ENCODE data around the gene ATP5F1C. TPM values are rescaled to one million over a fixed set of nuclear protein-coding genes. Genes with fewer than 3 reads are reported as not detected.
"Not testable (repeated sequence)": the region's sequence is repeated elsewhere in the genome, so short reads cannot be mapped to it uniquely, and the experiment has no call there.

ATP5F1C gene
- total RNA-seq, 1 experiment from 2014 or later, result 167 TPM

DNA sequence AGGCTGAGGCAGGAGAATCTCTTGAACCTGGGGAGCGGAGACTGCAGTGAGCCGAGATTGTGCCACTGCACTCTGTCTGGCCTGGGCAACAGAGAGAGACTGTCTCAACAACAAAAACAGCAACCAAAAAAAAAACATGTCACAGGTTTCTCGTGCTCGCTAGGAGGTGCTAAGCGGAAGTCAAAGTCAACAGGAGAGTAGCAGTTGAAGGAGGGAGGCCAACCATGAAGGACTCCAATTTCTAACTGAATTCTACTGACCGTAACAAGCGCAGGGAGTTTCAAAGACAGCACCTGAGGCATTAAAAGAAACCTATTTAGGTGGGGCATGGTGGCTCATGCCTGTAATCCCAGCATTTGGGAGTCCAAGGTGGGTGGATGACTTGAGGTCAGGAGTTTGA is 19.6 kb upstream of the ATP5F1C start:
- H3K4me2 ChIP-seq (ENCODE audit: low read length), result no peak overlapping the region
- no peak overlapping the region for H3K27ac ChIP-seq (ENCODE audit: low read length)
- BruUV-seq (replicated peaks), result no TSS peak
- H3K4me1 ChIP-seq (ENCODE audit: insufficient read depth, low read length), result no peaks in the 10 kb centered on the region
- DNase-seq, result no peak
- H3K4me3 ChIP-seq (ENCODE audit: low read length), result no peak overlapping the region
- no peaks in the 10 kb centered on the region for H3K79me2 ChIP-seq (ENCODE audit: low read length)
- TF ChIP-seq EZH2phosphoT487 (IDR thresholded peaks at IDR 0.05; ENCODE audit: borderline replicate concordance, low read length), result no peak
- TF ChIP-seq CTCF (conservative IDR thresholded peaks at IDR 0.05; ENCODE audit: low read depth, low read length), result no peak
- TF ChIP-seq EZH2 (IDR thresholded peaks at IDR 0.05; ENCODE audit: low read length, unreplicated experiment), result no peak
- no peaks in the 10 kb centered on the region for H3F3A ChIP-seq (ENCODE audit: low read length, unreplicated experiment)
- ChIA-PET CTCF (no interaction called here), POLR2A (ENCODE audit: unreplicated experiment) (no interaction called here)
- ATAC-seq, result no peak
- no peaks in the 10 kb centered on the region for H3K27me3 ChIP-seq (ENCODE audit: low read length)
- H2AFZ ChIP-seq (ENCODE audit: low read length), result no peak overlapping the region
- no peaks in the 10 kb centered on the region for H3K36me3 ChIP-seq (ENCODE audit: low read depth, low read length)
- intact Hi-C loops (cut with micrococcal nuclease), result no loop called here
- H4K20me1 ChIP-seq (ENCODE audit: low read length), result no peaks in the 10 kb centered on the region
- no peaks in the 10 kb centered on the region for H3K9me2 ChIP-seq (replicated peaks; ENCODE audit: low read length)
- no peak overlapping the region for H3K9ac ChIP-seq (ENCODE audit: low read length)
- no peaks in the 10 kb centered on the region for H3K9me3 ChIP-seq (ENCODE audit: low read length)

GRCh38 chr10:7773845-7774801 is 13.9 kb upstream of the ATP5F1C start:
- TF ChIP-seq EZH2 (IDR thresholded peaks at IDR 0.05; ENCODE audit: low read length, unreplicated experiment) (no peak), EZH2phosphoT487 (IDR thresholded peaks at IDR 0.05; ENCODE audit: borderline replicate concordance, low read length) (no peak), CTCF (conservative IDR thresholded peaks at IDR 0.05; ENCODE audit: low read depth, low read length) (no peak)
- Histone ChIP-seq H3K9ac (ENCODE audit: low read length) (no peak overlapping the region), H3K27ac (ENCODE audit: low read length) (no peak overlapping the region), H4K20me1 (ENCODE audit: low read length) (no peaks in the 10 kb centered on the region), H3F3A (ENCODE audit: low read length, unreplicated experiment) (no peaks in the 10 kb centered on the region), H3K36me3 (ENCODE audit: low read depth, low read length) (no peaks in the 10 kb centered on the region), H3K9me3 (ENCODE audit: low read length) (no peaks in the 10 kb centered on the region), H3K27me3 (ENCODE audit: low read length) (no peaks in the 10 kb centered on the region), H3K4me2 (ENCODE audit: low read length) (no peak overlapping the region), H3K9me2 (replicated peaks; ENCODE audit: low read length) (no peaks in the 10 kb centered on the region), H2AFZ (ENCODE audit: low read length) (no peak overlapping the region), H3K79me2 (ENCODE audit: low read length) (no peaks in the 10 kb centered on the region), H3K4me3 (ENCODE audit: low read length) (no peak overlapping the region), H3K4me1 (ENCODE audit: insufficient read depth, low read length) (no peaks in the 10 kb centered on the region)
- ATAC-seq, result peak; percentile 46
- intact Hi-C loops (cut with micrococcal nuclease), result no loop called here
- CTCF ChIA-PET, result no interaction called here
- TSS peak; percentile 10 for BruUV-seq (replicated peaks)
- DNase-seq, result peak; percentile 52
- POLR2A ChIA-PET (ENCODE audit: unreplicated experiment), result no interaction called here

DNA sequence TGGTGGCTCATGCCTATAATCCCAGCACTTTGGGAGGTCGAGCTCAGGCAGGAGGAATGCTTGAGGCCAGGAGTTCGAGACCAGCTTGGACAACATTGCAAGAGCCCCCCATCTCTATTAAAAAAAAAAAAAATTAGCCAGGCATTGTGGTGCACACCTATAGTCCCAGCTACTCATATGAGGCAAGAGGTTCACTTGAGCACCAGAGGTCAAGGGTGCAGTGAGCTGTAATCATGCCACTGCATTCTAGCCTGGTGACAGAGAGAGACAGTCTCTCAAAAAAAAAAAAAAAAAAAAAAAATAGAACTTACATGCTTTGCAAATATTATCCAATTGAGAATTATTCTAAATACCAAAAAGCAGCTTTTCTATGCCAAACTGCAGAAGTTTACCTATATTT is 11.2 kb upstream of the ATP5F1C start:
- Histone ChIP-seq H2AFZ (ENCODE audit: low read length) (no peak overlapping the region), H3K9me2 (replicated peaks; ENCODE audit: low read length) (no peaks in the 10 kb centered on the region), H3K27ac (ENCODE audit: low read length) (no peak overlapping the region), H3K4me1 (ENCODE audit: insufficient read depth, low read length) (no peaks in the 10 kb centered on the region), H4K20me1 (ENCODE audit: low read length) (no peaks in the 10 kb centered on the region), H3K9ac (ENCODE audit: low read length) (no peak overlapping the region), H3K36me3 (ENCODE audit: low read depth, low read length) (no peaks in the 10 kb centered on the region), H3K9me3 (ENCODE audit: low read length) (no peaks in the 10 kb centered on the region), H3K27me3 (ENCODE audit: low read length) (no peaks in the 10 kb centered on the region), H3F3A (ENCODE audit: low read length, unreplicated experiment) (no peaks in the 10 kb centered on the region), H3K79me2 (ENCODE audit: low read length) (no peaks in the 10 kb centered on the region), H3K4me2 (ENCODE audit: low read length) (no peak overlapping the region), H3K4me3 (ENCODE audit: low read length) (no peak overlapping the region)
- TF ChIP-seq CTCF (conservative IDR thresholded peaks at IDR 0.05; ENCODE audit: low read depth, low read length) (no peak), EZH2phosphoT487 (IDR thresholded peaks at IDR 0.05; ENCODE audit: borderline replicate concordance, low read length) (no peak), EZH2 (IDR thresholded peaks at IDR 0.05; ENCODE audit: low read length, unreplicated experiment) (no peak)
- ATAC-seq, result no peak
- ChIA-PET POLR2A (ENCODE audit: unreplicated experiment) (no interaction called here), CTCF (no interaction called here)
- intact Hi-C loops (cut with micrococcal nuclease), result no loop called here
- no TSS peak for BruUV-seq (replicated peaks)
- no peak for DNase-seq

- H3K4me3 ChIP-seq (ENCODE audit: low read length); H3K9ac ChIP-seq (ENCODE audit: low read length); H3K36me3 ChIP-seq (ENCODE audit: low read depth, low read length); DNase-seq; H3K4me1 ChIP-seq (ENCODE audit: insufficient read depth, low read length); H3K9me3 ChIP-seq (ENCODE audit: low read length); CTCF ChIA-PET; ATAC-seq; H3F3A ChIP-seq (ENCODE audit: low read length, unreplicated experiment); H3K4me2 ChIP-seq (ENCODE audit: low read length); intact Hi-C loops (cut with micrococcal nuclease); H3K9me2 ChIP-seq (replicated peaks; ENCODE audit: low read length); BruUV-seq (replicated peaks); H4K20me1 ChIP-seq (ENCODE audit: low read length); H2AFZ ChIP-seq (ENCODE audit: low read length); POLR2A ChIA-PET (ENCODE audit: unreplicated experiment); H3K27ac ChIP-seq (ENCODE audit: low read length); H3K27me3 ChIP-seq (ENCODE audit: low read length): not testable (repeated sequence)
- peaks cover 41% of the 10 kb centered on the region for H3K79me2 ChIP-seq (ENCODE audit: low read length)
Measured at GRCh38 chr10:7782194-7782593, 5.8 kb upstream of the ATP5F1C start.
